ENCODE data around the gene RNF40. TPM values are rescaled to one million over a fixed set of nuclear protein-coding genes. Genes with fewer than 3 reads are reported as not detected.

Gene RNF40
- total RNA-seq, 2 experiments from 2014 or later = 63.2 to 68.1 TPM

DNA sequence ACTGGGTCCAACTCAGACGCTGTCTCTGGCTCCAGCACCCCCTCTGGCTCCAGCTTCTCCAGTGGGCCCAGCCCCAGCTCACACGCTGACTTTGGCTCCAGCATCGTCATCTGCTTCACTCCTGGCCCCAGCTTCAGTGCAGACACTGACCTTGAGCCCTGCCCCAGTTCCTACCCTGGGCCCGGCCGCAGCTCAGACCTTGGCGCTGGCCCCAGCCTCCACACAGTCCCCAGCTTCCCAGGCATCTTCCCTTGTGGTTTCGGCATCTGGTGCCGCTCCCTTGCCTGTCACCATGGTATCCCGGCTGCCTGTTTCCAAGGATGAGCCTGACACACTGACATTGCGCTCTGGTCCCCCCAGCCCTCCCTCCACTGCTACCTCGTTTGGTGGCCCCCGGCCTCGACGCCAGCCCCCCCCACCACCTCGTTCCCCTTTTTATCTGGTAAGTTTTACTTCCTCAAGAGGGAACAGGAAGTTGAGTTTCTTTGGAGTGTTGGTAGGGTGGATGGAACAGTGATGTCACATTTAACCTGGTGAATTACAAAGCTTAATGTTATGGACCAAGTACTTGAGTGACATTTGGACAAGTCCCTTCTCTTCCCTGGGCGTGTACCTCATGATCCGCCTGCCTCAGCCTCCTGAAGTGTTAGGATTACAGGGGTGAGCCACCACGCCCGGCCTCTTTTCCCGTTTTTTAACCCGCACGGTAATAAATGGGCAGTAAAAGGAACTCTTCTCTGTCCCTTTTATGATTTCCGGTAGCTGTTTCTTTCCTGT, 37.3 kb upstream of the RNF40 start:
- Mint-ChIP-seq H3K27me3 (no peaks in the 10 kb centered on the region), H3K4me3 (no peak overlapping the region), H3K36me3 (ENCODE audit: low read depth) (peaks cover 73% of the 10 kb centered on the region), H3K4me1 (ENCODE audit: low read depth) (peaks cover 5% of the 10 kb centered on the region), H3K9me3 (no peaks in the 10 kb centered on the region), H3K27ac (no peak overlapping the region)
- no peak for DNase-seq
- ChIA-PET POLR2A (interaction anchor here (1.2 kb wide), 1 partner anchor 12 kb away, joined by 3 read pairs; no protein-coding TSS in a partner anchor), CTCF (interaction anchor here (1.2 to 1.3 kb wide), 2 partner anchors 8 to 31 kb away, joined by 3 to 4 read pairs; no protein-coding TSS in a partner anchor)
- no peak for ATAC-seq
- intact Hi-C loops (cut with micrococcal nuclease) = no loop called here
- TF ChIP-seq, protein P1, sequence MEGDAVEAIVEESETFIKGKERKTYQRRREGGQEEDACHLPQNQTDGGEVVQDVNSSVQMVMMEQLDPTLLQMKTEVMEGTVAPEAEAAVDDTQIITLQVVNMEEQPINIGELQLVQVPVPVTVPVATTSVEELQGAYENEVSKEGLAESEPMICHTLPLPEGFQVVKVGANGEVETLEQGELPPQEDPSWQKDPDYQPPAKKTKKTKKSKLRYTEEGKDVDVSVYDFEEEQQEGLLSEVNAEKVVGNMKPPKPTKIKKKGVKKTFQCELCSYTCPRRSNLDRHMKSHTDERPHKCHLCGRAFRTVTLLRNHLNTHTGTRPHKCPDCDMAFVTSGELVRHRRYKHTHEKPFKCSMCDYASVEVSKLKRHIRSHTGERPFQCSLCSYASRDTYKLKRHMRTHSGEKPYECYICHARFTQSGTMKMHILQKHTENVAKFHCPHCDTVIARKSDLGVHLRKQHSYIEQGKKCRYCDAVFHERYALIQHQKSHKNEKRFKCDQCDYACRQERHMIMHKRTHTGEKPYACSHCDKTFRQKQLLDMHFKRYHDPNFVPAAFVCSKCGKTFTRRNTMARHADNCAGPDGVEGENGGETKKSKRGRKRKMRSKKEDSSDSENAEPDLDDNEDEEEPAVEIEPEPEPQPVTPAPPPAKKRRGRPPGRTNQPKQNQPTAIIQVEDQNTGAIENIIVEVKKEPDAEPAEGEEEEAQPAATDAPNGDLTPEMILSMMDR (IDR thresholded peaks at IDR 0.05) = no peak

DNA sequence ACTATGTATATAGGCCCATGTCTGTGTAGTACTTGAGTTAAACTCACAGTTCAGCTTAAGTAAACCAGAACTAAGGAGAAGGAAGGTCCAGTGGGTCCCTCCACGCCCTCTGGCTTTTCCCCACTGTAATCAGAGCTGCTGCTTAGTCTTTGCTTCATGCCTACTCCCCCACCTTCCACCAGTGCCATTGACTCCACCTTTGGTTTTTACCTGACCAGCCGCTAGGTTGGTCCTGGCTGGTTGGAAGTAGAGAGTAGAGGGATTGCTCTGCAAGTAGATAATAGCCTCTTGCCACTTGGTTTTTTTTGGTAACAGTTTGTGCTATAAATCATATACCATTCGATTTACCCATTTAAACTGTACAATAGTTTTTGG, 36.7 kb upstream of the RNF40 start:
- Mint-ChIP-seq H3K4me1 (ENCODE audit: low read depth) (peaks cover 8% of the 10 kb centered on the region), H3K27me3 (no peaks in the 10 kb centered on the region), H3K36me3 (ENCODE audit: low read depth) (peaks cover 73% of the 10 kb centered on the region), H3K27ac (no peak overlapping the region), H3K9me3 (no peaks in the 10 kb centered on the region), H3K4me3 (no peak overlapping the region)
- TF ChIP-seq, protein P1 (IDR thresholded peaks at IDR 0.05) = no peak
- no peak for ATAC-seq
- ChIA-PET POLR2A (interaction anchor here (1.2 kb wide), 1 partner anchor 11 kb away, joined by 3 read pairs; no protein-coding TSS in a partner anchor), CTCF (interaction anchor here (1.2 kb wide), 1 partner anchor 9 kb away, joined by 3 read pairs; no protein-coding TSS in a partner anchor)
- no peak for DNase-seq
- intact Hi-C loops (cut with micrococcal nuclease) = no loop called here

DNA sequence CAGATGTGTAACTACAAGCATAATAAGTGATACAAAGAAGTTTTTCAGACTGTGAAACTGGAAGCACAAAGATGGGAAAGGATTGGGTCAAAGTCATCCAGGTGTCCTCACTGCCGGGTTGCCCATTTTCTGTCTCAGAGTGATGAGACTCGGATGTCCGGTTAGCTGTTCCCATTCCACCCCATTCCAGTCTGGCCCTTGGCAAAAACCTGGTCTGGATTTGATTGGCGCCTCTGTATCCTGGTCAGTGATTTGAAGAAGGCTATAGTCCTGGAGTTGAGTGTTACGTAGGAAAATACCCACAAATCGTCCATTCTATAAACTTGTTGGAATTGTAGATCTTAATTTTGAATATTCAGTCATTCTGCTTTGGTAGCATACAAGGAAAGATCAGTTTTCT, 33.8 kb upstream of the RNF40 start:
- ChIA-PET POLR2A (interaction anchor here (1.5 kb wide), 1 partner anchor 22 kb away, joined by 5 read pairs; no protein-coding TSS in a partner anchor), CTCF (interaction anchor here (1.6 kb wide), 1 partner anchor 20 kb away, joined by 3 read pairs; the partner anchor contains the start of gene PHKG2)
- DNase-seq (no peak), ATAC-seq (no peak)
- no peaks in the 10 kb centered on the region for H3K27me3 Mint-ChIP-seq
- H3K9me3 Mint-ChIP-seq = no peaks in the 10 kb centered on the region
- peaks cover 13% of the 10 kb centered on the region for H3K4me1 Mint-ChIP-seq (ENCODE audit: low read depth)
- peaks cover 60% of the 10 kb centered on the region for H3K36me3 Mint-ChIP-seq (ENCODE audit: low read depth)
- H3K4me3 Mint-ChIP-seq = no peak overlapping the region
- intact Hi-C loops (cut with micrococcal nuclease) = no loop called here
- TF ChIP-seq, protein P1 (IDR thresholded peaks at IDR 0.05) = no peak
- H3K27ac Mint-ChIP-seq = peak overlapping the region; percentile 49

DNA sequence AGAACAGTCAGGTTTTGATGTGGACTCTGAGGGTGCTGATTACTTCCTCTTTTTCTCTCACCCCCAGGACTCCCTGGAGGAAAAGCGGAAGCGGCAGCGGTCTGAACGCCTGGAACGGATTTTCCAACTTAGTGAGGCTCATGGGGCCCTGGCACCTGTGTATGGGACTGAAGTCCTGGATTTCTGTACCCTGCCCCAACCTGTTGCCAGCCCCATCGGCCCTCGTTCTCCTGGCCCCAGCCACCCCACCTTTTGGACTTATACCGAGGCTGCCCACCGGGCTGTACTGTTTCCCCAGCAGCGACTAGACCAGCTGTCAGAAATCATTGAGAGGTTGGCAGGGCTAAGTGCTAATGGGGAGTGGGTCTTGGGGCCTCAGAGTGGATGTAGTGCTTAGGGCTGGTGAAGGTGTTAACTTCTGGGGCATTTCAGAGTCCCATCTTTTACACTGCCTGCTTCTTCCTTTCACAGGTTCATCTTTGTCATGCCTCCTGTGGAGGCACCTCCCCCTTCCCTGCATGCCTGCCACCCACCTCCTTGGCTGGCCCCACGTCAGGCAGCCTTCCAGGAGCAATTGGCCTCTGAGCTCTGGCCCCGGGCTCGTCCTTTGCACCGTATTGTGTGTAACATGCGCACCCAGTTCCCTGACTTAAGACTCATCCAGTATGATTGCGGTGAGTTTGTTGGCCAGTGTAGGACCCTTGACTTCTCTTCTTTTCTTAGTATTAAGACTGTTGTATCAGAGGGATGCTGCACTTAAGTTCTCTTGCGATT, 33.0 kb upstream of the RNF40 start:
- TF ChIP-seq, protein P1 (IDR thresholded peaks at IDR 0.05) = no peak
- ChIA-PET POLR2A (interaction anchor here (0.7 to 5.5 kb wide), 7 partner anchors 7 to 49 kb away, joined by 3 to 30 read pairs (median 5); partner anchors contain the start of gene PHKG2), CTCF (no interaction called here)
- DNase-seq = no peak
- peaks cover 13% of the 10 kb centered on the region for H3K4me1 Mint-ChIP-seq (ENCODE audit: low read depth)
- ATAC-seq = no peak
- intact Hi-C loops (cut with micrococcal nuclease) = no loop called here
- H3K36me3 Mint-ChIP-seq (ENCODE audit: low read depth) = peaks cover 55% of the 10 kb centered on the region
- peak overlapping the region; percentile 39 for H3K27ac Mint-ChIP-seq
- no peaks in the 10 kb centered on the region for H3K9me3 Mint-ChIP-seq
- no peaks in the 10 kb centered on the region for H3K27me3 Mint-ChIP-seq
- no peak overlapping the region for H3K4me3 Mint-ChIP-seq
